ENCODE measurements around the gene MT1X.
"Not testable (repeated sequence)": the region's sequence is repeated elsewhere in the genome, so short reads cannot be mapped to it uniquely, and the experiment has no call there.

The MT1X gene

GRCh38 chr16:56651586-56651985 lies 30.7 kb upstream of the MT1X start, which contains the start of gene MT1B:
MT1B (plus strand) TSS chr16:56651886; CDS start chr16:56651954, 68 bp downstream.
- DNase-seq (ENCODE audit: low read depth): no peak

DNA sequence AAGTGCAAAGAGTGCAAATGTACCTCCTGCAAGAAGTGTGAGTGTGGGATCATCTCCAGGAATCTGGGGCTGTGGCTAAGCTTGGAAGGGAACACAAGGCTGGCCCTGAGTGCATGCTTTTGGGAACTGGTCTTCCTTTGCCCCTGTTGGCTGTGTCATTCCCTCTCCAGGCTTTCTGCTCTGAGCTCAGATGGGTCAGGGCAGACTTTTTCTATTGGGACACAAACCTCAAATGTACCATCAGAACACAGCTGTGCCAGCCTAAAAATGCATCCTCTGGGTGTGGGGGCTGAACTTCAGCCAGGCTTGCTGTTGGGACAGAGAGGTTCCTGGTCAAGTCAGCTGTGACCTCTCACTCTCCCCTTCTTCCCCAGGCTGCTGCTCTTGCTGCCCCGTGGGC lies 29.7 kb upstream of the MT1X start:
- DNase-seq (ENCODE audit: low read depth): no peak

More at GRCh38 chr16:56651586-56651985, 30.7 kb upstream of the MT1X start, which contains the start of gene MT1B:
- H3K4me3 ChIP-seq (ENCODE audit: low read depth, low read length): no peak within 1 kb of the TSS

DNA sequence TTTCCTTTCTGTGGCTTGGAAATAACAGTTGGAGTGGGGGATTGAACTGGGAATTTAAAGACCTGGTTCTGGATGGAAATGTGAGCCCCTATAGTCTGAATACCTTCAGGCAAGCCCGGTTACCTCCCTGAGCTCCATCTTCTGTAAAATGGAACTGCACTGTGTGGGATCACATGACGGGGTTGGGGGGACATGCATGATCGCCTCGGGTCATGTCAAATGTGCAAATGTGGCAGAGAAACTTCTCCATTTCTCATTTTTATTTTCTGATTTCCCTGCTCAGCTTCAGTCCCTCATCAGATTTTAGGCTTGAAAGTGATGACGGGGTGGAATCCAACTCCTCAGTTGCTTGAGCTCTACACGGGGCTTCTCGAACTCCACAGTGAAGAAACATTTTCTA lies 29.1 kb upstream of the MT1X start:
- no peak for DNase-seq (ENCODE audit: low read depth)
- H3K4me3 ChIP-seq (ENCODE audit: low read depth, low read length): no peak overlapping the region

More for the DNA sequence above, 29.7 kb upstream of the MT1X start:
- no peak overlapping the region for H3K4me3 ChIP-seq (ENCODE audit: low read depth, low read length)

DNA sequence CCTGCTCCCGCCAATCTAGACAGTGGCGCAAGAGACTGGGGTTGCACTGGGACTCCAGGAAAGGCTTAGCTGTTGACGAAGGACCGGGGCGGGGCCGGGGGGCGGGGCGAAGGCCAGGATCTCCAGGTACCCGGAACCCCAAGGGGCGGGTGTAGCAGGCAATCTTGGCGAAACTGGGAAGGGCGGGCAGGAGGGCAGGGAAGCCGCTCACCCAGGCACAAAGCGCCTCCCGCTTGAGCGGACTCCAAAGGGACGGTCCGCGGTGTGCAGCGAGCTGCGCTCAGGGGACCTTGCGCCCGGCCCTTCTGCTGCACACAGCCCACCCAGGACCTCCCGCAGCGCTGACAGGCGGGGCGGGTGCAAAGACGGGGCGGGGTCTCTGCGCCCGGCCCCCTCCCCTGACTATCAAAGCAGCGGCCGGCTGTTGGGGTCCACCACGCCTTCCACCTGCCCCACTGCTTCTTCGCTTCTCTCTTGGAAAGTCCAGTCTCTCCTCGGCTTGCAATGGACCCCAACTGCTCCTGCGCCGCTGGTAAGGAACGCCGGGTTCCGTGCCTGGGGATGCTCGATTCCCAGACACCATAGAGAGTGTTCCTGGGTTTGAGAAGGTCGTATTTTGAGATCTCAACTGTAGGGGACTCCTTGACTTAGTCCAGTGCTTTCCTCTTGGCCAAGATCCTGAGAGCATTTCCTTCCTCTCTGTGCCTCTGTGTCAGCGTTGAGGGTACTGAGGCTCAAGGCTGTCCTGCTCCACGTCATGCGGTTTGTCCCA lies 24.5 kb upstream of the MT1X start, which contains the start of gene MT1F:
Gene MT1F (plus strand): TSS at position 405 of the 772 bp plus-strand sequence. CDS start 100 bp downstream, at position 505.
- DNase-seq (ENCODE audit: low read depth): no peak

GRCh38 chr16:56658327-56658875 lies 23.9 kb upstream of the MT1X start:
- H3K4me3 ChIP-seq (ENCODE audit: low read depth, low read length): peak overlapping the region; percentile 44

More for the DNA sequence above, 24.5 kb upstream of the MT1X start, which contains the start of gene MT1F:
- H3K4me3 ChIP-seq (ENCODE audit: low read depth, low read length): peak within 1 kb of the TSS; percentile 44

DNA sequence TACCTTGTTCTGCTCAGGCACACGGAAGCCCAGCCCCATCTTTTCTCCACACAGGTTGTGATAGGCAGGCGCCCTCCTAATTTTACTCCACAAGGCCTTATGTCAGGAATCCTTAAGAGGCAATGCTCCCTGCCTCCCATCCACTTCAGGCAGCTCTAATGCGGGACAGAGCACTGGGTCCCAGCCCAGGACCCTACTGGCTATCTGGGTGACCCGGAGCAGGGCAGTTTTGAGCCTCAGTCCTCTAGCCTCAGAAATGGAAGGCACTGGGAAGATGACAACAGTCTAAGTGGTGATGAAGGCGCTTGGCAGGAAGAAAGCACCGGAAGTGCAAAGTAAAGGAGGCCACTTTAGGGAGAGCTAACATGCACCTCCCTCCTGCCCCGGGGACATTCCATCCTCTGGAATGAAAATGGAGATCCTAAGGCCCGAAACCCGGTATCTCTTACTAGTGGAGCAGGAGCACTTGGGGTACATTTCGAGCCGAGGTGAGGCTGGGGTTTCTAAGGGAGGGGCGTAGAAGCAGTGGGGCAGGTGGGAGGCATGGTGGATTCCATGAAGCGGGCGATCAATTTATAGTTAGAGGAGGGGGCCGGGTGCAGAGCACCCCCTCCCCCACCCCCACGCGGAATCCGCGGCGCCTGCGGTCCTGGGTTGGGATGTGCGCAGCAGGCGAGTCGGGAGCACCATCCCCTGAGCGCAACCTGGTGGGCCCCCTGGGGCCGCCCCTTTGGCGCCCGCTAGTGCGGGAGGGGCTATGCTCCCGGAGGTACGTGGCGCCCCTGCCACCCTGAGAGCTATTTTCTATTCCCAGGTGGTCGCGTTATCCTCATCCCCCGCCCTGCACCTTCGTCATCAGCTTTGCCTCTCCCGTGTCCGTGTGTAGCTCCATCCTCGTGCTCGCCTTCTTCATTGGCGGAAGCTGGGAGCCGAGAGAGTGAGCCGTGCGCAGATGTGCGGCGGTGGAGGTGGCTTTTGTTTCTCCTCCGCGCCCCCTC lies 19.6 kb upstream of the MT1X start:
- no peak for DNase-seq (ENCODE audit: low read depth)

More at GRCh38 chr16:56658327-56658875, 23.9 kb upstream of the MT1X start:
- no peak for DNase-seq (ENCODE audit: low read depth)

DNA sequence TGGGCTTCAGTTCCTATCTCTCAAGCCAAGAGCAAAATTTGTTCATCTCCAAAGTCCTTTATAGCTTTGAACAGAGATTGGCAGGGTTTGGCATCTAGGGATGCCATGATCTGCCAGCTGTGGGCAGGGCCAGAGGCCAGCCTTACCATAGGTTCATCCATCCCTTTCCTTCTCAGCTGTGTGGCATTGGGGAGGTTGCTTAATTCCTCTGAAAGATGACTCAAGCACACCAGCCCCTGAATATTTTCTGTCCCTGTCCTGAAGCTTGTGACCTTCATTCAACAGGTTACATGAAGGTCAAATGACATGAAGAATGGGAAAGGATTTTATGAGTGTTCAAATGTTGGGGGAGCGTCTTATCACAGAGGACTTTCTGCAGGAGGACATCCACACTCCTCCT lies 17.8 kb upstream of the MT1X start:
- H3K4me3 ChIP-seq (ENCODE audit: low read depth, low read length): no peak overlapping the region
- no peak for DNase-seq (ENCODE audit: low read depth)

More for the DNA sequence above, 19.6 kb upstream of the MT1X start:
- peak overlapping the region; percentile 14 for H3K4me3 ChIP-seq (ENCODE audit: low read depth, low read length)

- H3K4me3 ChIP-seq (ENCODE audit: low read depth, low read length); DNase-seq (ENCODE audit: low read depth): not testable (repeated sequence)
Measured at GRCh38 chr16:56665286-56666261, 16.7 kb upstream of the MT1X start.

- H3K4me3 ChIP-seq (ENCODE audit: low read depth, low read length): no peak within 1 kb of the TSS
Measured at GRCh38 chr16:56667581-56668571, 14.4 kb upstream of the MT1X start, which contains the start of gene MT1G. MT1G (minus strand) TSS chr16:56668065; CDS start chr16:56667993, 72 bp downstream.

DNA sequence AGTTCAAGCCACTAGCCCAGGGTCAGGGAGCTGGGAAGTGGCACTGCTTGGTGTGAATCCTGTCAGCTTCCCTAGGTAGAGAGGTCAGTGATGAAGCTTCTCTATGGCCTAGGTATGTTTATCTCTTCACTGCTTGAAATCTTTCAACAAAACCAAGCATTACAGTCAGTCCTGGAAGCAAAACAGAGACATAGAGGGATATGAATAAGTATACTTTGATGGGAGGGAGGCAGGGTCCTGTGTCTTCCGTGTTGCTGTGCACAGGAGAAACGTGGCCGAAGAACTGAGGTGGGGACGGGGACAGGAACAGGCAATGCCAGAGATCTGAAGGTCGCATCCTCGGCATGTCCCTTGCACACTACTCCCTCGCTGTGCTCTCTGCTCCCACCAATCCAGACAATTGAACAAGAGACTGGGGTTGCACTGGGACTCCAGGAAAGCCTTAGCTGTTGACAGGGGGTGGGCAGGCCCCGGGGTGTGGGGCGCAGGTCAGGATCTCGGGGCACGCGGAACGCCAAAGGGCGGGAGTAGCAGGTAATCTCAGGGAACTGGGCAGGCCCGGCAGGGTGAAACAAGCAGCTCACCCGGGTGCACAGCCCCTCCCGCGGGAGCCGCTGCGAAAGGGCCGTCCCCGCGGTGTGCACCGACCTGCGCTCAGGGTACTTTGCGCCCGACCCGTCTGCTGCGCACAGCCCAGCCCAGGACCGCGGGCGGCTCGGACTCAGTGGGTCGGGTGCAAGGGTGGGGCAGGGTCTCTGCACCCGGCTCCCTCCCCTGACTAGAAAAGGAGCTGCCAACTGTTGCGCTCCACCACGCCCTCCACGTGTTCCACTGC lies 13.0 kb upstream of the MT1X start, which contains the start of gene MT1H:
Gene MT1H (plus strand): TSS at position 810 of the 835 bp plus-strand sequence. CDS start 71 bp downstream, outside the sequence.
- H3K4me3 ChIP-seq (ENCODE audit: low read depth, low read length): no peak within 1 kb of the TSS
- no peak for DNase-seq (ENCODE audit: low read depth)

More at GRCh38 chr16:56667581-56668571, 14.4 kb upstream of the MT1X start, which contains the start of gene MT1G:
- no peak for DNase-seq (ENCODE audit: low read depth)

DNA sequence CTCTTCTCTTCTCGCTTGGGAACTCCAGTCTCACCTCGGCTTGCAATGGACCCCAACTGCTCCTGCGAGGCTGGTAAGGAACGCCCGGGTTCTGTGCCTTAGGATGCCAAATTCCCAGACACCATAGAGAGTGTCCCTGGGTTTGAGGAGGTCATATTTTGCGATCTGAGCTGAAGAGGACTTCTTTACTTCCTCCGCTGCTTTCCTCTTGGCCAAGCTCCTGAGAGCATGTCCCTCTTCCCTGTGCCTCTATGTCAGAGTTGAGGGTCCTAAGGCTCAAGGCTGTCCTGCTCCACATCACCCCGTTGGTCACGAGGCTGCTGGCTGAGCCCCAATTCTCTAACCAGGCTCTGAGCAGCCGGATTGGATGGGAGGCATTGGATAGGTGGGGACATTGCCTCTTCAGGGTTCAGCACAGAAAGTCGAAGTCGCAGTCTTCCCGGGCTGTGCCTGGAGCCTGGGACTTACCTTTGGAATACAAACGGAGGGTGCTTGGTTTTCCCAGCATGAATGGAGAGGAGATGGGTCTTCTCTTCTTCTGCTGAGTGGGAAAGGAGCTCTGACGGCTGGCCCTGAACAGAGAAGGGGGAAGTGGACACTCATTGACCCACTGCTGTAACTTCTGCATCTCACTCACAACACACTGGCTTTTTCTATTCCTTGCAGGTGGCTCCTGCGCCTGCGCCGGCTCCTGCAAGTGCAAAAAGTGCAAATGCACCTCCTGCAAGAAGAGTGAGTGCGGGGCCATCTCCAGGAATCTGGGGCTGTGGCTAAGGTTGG lies 12.2 kb upstream of the MT1X start:
- DNase-seq (ENCODE audit: low read depth): no peak
- no peak overlapping the region for H3K4me3 ChIP-seq (ENCODE audit: low read depth, low read length)

- no peak for DNase-seq (ENCODE audit: low read depth)
- no peak overlapping the region for H3K4me3 ChIP-seq (ENCODE audit: low read depth, low read length)
Measured at GRCh38 chr16:56670620-56670934, 11.7 kb upstream of the MT1X start.

DNA sequence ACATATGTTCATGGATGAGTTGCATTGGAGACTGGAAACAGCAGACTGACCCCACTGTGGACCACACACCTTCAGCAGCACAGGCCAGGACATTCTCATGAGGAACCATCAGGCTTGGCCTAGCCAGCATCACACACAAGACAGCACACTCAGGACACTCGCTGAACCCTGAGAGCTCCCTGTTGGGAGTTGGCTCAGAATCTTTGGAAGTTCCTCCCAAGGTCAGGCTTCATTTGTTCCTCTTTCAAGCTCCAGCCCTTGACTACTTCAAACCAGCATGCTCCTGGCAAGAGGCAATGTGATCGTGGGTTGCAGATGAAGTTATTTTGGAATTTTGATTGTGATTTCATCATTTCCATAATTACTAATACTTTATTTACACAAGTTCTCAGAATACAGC lies 10.6 kb upstream of the MT1X start:
- not testable (repeated sequence) for H3K4me3 ChIP-seq (ENCODE audit: low read depth, low read length); DNase-seq (ENCODE audit: low read depth)

DNA sequence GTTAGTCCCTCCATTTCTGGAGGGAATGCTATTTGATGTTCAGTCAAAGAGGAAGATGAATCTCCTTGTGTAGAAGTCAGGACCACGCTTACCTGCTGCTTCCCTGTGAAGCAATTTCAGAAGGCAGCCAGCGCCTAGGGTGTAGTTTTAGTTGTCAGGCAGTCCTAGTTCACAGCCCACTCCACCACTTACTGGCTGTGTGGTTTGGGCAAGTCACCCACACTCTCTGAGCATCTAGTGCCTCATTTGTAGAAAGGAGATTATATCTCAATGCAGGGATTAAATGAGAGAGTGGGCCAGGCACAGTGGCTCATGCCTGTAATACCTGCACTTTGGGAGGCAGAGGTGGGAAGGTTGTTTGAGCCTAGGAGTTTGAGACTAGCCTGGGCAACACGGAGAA lies 10.1 kb upstream of the MT1X start:
- H3K4me3 ChIP-seq (ENCODE audit: low read depth, low read length); DNase-seq (ENCODE audit: low read depth): not testable (repeated sequence)

DNA sequence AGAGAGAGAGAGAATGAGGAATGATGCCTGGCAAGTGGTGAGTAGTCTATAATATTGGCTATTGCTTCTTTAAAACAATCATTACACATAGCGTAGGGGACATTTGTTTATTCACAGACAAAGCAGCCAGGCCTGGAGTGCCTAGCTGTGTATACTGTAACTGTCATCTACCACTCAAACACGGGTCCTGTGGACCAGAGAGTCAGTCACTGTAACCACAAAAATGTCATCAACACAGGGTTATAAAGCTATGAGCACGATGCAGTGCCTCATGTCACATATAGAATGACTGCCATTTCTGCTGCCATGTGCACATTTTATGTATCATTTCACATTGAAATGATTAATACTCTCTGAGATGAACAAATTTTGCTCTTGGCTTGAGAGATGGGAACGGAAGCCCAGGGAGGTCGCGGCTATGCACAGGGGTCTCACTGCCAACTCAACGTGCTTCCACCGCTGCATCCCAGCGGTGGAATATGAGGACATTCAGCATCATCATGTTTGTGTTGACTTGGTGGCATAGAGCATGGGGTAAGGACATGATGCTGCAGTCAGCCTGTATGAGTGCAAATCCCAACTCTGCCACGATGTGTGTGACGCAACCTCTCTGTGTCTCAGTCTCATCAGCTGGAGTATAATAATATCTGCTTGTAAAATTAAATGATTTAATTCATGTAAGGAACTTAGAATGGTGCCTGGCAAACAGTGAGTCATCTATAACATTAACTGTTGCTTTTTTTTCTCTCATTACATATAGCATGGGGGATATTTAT lies 9.3 kb upstream of the MT1X start:
- no peak for DNase-seq (ENCODE audit: low read depth)
- H3K4me3 ChIP-seq (ENCODE audit: low read depth, low read length): no peak overlapping the region

Data from skeletal muscle cell (primary cell).